Hepatocyte (in vitro differentiated cells): ENCODE results near the gene NBPF4.
"Not testable (repeated sequence)": the region's sequence is repeated elsewhere in the genome, so short reads cannot be mapped to it uniquely, and the experiment has no call there.

Source experiments
- EZH2 ChIP-seq: fragments of 200-600 bp; sonication (generic); IDR thresholded peaks from 2 replicates; pipeline ENCODE4 v1.6.1; 2016; ENCODE audit warnings: antibody characterized with exemption, mild to moderate bottlenecking, borderline replicate concordance
- EZH2phosphoT487 ChIP-seq: fragments of 200-600 bp; sonication (generic); IDR thresholded peaks from one replicate; pipeline ENCODE4 v1.6.1; 2018; ENCODE audit warnings: antibody characterized with exemption, mild to moderate bottlenecking, low read depth, moderate library complexity; ENCODE audit not compliant: unreplicated experiment, severe bottlenecking
- TF ChIP-seq, protein P1 (sequence below): fragments of 200-600 bp; sonication (generic); IDR thresholded peaks from 2 replicates; pipeline ENCODE4 v1.5.1; 2016; ENCODE audit warnings: antibody characterized with exemption, mild to moderate bottlenecking; ENCODE audit not compliant: poor library complexity

DNA sequence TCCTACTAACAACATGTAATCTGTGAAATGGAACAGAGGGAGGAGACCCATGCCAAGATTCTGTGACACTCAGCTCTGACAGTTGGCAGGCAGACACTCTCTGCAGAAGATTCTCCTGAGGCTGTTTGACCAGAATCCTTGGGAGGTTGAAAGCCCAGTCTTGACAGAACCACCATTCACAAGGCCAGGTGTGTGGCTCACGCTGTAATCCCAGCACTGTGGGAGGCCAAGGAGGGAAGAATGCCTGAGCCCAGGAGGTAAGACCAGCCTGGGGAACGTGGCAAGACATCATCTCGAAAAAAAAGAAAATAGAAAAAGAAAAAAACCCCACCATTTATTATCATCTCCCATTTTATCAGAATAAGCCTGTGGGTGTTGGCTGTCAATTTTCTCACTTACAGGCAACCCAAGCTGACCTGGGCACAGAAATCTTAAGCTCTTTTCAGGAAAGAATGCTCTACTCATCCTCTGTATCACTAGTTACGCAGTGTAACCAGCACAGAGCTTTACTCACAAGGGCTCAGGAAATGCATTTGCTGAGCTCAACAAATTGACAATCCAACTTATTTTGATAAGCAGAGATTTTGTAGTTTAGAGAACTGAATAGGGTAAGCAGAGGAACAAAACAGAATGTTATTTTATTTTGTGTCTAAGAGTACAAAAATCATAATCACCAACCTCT, 16.8 kb upstream of the NBPF4 start:
- not testable (repeated sequence) for TF ChIP-seq EZH2phosphoT487, EZH2
- TF ChIP-seq, protein P1, sequence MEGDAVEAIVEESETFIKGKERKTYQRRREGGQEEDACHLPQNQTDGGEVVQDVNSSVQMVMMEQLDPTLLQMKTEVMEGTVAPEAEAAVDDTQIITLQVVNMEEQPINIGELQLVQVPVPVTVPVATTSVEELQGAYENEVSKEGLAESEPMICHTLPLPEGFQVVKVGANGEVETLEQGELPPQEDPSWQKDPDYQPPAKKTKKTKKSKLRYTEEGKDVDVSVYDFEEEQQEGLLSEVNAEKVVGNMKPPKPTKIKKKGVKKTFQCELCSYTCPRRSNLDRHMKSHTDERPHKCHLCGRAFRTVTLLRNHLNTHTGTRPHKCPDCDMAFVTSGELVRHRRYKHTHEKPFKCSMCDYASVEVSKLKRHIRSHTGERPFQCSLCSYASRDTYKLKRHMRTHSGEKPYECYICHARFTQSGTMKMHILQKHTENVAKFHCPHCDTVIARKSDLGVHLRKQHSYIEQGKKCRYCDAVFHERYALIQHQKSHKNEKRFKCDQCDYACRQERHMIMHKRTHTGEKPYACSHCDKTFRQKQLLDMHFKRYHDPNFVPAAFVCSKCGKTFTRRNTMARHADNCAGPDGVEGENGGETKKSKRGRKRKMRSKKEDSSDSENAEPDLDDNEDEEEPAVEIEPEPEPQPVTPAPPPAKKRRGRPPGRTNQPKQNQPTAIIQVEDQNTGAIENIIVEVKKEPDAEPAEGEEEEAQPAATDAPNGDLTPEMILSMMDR: not testable (repeated sequence)
